Stimulated activated CD8-positive, alpha-beta memory T cell treated with anti-CD3 and anti-CD28 coated beads, Interleukin-7, amount 100 ng/mL, for 1 hour (primary cell): Measurements from ENCODE around the gene RAG2.
"Not testable (repeated sequence)": the region's sequence is repeated elsewhere in the genome, so short reads cannot be mapped to it uniquely, and the experiment has no call there.

Experiments used
- DNase-seq, 2 donors: peaks; one replicate each; pipeline ENCODE4 v3.0.0-alpha.2; 2020; ENCODE audit warnings: low read depth in 2 of 2

Gene RAG2

DNA sequence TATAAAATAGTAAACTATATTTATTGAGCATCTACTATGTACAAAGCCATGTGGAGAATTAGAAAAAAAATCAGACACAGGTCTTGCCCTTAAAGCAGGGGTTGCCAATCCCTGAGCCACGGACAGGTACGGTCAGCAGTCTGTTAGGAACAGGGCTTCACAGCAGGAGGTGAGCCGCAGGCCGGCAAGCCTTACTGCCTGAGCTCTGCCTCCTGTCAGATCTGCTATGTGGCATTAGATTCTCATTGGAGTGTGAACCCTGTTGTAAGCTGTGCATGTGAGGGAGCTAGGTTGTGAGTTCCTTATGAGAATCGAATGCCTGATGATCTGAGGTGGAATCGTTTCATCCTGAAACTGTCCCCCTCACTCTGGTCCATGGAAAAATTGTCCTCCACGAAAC lies 2.1 kb upstream of the RAG2 start:
- no peak for DNase-seq

DNA sequence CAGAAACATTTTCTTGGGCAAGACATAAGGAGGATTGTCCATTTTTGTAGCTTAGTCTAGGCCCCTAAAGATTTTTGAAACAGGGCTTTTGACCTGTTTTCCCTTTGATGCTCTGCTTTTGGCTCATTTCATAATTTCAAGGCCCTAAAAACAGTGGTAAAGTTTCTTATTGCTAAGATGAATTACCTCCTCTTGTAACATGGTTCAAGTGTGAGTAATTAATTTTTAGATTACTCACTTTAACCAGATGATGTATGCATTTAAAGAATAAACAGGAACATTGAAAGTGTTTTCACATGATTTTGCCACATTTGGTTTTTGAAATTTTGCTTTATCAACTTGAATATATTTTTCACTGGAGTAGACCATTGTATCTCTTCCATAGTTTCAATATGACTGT lies 1.2 kb downstream of the RAG2 start:
- DNase-seq, result no peak

DNA sequence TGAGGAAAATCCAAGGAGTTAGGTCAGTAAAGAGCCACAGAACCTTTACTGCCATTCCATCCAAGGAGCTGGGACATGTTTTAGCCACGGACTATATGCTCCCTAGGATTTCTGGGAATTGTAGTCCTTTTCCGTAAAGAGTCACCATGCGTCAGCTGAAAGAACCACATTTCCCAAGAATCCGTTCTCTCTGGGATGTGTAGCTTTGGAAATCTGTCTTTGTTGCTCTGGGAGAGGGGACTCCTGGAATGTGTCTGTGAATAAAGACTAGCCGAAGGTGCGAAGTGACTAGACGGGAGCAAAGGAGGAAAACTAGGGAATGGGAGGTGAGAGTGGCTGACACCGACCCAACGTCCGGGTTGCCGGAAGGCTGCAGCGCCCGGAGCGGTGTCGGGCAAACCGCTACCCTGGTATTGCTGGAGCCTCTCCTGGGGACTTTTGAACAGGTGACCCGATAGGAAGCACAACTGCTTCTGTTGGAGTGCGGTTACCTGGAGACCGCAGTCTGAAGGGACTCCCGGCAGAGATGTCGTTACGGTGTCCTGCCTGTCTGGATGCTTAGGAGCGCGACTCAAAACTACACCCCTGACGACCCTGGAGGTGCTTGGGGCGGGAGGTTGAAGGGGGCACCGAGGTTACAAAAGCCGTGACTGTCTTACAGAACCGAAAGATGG lies 3.6 kb downstream of the RAG2 start, which contains the start of gene IFTAP:
IFTAP (plus strand) TSS at position 187 of the 674 bp plus-strand sequence. CDS start 15,602 bp downstream, outside the sequence.
- DNase-seq, result no peak

DNA sequence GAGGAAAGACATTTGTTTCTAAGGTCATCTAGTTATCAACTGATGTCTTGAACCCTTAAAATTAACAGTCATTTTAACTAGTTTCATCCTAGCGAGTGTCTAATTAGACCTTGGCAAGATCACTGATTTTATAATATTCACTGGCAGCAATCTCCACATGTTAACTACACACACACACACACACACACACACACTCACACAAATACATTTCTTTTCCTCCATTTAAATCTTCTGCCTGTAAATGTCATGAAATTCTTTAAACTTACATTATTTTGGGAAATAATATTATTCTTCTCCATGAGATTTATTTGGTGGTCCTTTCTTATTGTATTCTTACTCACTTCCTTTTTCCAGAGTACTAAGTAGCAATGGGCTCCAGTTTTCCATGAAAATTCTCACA lies 6.6 kb downstream of the RAG2 start:
- DNase-seq, result no peak

DNA sequence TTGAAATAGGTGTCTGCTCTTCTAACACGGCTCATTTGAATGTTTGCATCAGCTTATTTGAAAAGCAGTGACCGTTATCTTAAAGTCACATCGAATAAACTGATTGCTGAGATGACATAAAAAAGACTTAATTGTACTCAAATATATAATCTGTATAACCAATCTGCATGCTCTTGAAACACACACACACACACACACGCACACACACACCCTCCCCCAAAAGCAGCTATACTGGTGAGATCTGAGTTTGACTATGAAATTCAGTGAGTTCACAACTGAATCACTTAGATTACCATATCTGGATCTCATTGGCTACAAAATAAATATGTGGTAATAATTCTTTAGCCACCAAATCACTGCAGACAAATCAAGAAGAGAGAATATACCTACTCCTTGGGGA lies 7.5 kb downstream of the RAG2 start:
- no peak for DNase-seq

DNA sequence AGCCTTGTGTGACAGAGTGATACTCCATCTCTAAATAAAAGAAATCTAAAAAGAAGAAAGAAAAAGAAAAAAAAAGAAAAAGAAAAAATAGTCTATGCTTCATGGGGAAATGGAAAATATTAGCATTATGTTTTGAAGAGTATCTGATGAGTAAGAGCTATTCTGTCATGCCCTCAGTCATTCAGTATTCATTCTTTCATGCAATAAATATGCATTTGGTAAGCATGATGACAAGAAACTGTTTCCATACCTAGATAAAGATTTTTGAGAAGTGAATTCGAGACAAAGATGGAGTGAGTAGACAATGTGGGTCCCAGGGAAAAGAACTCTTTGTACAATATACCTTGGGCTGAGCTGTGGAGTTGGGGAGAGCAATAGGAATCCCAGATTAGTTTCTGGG lies 9.9 kb downstream of the RAG2 start:
- DNase-seq, result no peak

DNA sequence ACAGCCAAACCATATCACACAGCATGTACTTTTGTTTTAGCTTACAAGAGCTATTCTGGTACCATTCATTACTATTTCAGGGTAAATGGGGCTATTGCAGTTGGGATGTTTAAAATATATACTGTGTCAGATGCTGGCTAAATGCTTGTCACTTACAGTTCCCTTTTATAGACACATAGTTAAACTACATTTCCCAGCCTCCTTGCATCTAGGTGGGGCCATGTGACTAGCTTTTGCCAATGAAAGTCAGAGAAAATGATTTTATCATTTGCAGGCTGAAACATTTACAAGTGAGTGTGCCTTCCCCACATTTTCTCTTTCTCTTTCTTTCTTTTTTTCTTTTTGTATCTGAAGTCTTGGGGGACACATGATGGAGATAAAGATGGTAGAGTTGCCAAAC lies 11.5 kb downstream of the RAG2 start:
- no peak for DNase-seq

DNA sequence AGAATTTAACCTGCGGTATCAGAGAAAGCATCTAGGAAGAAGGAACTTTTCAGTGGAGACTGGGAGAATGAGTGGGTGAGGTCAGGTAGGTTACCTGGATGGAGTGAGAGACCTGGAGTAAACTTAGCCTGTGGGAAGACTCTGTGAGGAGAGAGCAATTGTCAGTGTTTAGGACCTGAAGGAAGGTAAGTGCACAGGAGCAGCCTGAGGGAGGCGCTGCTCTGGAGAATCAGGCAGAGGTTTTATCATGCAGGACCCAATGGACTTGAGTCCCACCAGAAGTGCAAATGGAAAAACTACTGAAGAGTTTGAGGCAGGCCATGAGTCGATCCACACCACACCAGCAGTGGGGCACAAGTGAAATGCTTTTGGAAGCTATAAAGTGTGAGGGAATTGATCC lies 14.4 kb downstream of the RAG2 start:
- DNase-seq, result no peak

DNA sequence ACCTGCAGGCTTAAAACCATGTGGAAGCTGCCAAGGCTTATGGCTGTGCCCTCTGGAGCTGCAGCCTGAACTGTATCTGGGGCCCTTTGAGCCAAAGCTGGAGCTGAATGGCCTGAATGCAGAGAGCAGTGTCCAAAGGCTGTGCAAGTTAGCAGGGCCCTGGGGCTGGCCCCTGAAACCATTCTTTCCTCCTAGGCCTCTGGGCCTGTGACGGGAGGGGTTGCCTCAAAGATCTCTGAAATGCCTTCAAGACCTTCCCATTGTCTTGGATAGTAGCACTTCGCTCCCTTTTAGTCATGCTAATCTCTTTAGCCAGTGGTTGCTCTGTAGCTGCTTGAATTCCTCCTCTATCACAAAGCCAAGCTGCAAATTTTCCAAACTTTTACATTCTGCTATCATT lies 16.5 kb downstream of the RAG2 start:
- DNase-seq, result no peak

DNA sequence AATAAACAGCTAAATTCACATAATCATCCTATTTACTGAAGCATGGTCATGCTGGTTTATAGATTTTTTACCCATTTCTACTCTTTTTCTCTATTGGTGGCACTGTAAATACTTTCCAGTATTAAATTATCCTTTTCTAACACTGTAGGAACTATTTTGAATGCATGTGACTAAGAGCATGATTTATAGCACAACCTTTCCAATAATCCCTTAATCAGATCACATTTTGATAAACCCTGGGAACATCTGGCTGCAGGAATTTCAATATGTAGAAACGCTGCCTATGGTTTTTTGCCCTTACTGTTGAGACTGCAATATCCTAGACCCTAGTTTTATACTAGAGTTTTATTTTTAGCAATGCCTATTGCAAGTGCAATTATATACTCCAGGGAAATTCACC lies 19.6 kb downstream of the RAG2 start:
- DNase-seq, result no peak

DNA sequence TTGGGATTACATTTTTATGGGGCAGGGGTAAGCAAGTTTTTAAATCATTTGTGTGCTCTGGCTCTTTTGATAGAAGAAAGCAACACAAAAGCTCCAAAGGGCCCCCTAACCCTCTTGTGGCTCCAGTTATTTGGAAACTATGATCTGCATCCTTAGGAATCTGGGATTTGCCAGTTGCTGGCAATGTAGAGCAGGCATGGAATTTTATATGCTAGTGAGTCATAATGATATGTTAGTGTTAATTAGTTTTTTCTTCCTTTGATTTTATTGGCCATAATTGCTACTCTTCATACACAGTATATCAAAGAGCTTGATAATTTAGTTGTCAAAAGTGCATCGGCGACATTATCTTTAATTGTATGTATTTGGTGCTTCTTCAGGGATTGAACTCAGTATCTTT lies 20.2 kb downstream of the RAG2 start:
- DNase-seq, result no peak

DNA sequence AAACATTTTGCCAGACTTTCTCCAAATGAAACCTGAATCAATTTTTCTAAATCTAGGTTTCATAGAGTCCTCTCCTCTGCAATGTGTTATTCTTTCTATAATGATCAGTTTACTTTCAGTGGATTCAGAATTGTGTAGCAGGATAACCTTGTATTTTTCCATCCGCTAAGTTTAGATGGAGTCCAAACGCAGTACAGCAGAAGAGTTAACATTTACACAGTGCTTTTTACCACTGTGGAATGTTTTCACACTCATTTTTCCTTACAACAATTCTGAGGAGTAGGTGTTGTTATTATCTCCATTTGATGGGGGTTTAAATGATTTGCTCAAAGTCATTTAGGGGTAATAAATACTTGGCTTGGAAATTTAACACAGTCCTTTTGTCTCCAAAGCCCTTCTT lies 20.7 kb downstream of the RAG2 start:
- no peak for DNase-seq

DNA sequence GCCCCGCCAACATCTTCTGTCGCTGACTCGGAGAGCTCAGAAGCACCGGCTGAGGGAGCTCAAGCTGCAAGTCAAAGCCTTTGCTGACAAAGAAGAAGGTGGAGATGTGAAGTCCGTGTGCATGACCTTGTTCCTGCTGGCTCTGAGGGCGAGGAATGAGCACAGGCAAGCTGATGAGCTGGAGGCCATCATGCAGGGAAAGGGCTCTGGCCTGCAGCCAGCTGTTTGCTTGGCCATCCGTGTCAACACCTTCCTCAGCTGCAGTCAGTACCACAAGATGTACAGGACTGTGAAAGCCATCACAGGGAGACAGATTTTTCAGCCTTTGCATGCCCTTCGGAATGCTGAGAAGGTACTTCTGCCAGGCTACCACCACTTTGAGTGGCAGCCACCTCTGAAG lies 23.6 kb downstream of the RAG2 start:
- DNase-seq, result no peak

DNA sequence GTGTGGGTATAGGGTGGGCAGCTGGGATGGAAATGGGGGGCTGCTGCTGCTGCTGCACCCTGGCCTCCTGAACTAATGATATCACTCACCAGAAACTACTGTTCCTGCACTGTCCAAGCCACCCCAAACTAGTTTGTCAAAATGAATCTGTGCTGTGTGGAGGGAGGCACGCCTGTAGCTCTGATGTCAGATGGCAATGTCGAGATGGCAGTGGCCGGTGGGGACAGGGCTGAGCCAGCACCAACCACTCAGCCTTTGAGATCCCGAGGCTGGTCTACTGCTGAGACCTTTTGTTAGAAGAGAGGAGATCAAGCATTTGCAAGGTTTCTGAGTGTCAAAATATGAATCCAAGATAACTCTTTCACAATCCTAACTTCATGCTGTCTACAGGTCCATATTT lies 28.9 kb downstream of the RAG2 start:
- no peak for DNase-seq

DNA sequence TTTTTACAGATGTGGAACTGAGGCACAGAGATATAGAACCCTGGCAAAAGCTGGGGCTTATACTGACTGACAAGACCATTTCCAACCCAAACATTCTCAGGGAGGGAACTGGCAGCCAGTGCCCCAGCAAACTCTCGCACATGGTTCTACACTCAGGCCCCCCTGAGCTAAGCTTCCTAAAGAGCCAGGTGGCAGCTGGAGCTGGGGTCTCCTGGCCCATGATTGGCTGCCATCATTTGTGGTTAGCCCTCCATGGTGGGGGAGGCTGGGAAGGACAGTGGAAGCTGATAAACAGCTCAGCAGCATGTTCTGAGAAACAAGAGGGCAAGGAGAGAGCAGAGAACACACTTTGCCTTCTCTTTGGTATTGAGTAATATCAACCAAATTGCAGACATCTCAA lies 30.3 kb downstream of the RAG2 start, which contains the start of gene RAG1:
RAG1 (plus strand) TSS at position 314 of the 400 bp plus-strand sequence. CDS start 5,298 bp downstream, outside the sequence.
- DNase-seq, result no peak

DNA sequence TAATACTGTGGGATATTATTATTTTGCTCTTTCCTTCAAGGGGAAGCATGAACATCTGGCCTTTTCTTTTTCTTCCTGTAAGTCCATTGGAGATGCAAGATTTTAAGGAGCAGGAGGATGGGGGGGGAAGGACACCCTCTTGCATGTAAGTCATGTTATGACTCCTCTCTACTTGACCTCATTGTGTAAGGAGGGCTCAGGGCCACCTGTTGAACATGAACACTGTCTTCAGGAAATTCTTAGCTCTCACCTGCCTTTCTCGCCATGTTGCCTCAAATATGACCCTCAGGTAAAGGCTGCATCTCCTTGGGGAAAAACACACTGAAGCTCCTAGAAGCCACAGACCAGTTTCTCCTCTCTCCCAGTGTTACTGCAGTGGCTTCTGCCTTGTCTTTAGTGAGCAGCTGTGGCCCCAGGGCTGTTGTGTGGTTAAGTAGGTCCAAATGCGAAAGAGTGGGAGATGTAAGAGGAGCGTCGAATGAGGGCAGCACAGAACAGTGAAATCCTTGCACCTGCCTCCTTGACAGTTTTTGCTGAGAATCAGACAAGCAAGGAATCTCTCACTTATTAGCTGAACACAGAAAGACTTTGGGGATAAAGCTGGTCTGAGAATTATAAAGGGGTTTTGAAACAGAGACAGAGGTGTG lies 31.5 kb downstream of the RAG2 start:
- DNase-seq, result no peak

DNA sequence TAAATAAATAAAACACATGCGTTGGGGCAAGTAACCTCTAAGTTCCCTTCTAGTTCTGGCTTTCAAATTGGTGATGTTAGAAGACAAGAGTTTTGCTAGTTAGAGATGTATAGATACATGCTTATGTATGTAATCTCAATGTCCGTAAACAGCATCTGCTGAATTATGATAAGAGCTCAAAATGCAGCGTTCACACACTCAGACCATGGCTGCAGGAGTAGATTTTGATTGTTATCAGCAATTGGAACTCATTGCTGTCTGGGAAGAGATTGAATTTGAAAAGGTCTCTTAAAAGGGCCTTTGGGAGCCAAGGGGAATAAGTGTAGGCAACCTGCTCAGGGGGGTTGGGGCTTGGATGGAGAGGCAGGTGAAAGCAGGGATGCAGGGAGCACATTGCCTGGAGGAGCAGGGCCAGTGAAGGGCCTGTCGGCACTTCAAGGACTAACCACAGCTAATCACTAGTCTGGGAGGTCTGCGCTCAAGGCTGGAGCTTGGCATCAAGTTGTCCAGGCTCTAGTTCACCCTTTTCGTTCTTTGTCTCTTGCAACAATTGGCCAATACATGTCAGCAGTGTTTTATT lies 32.9 kb downstream of the RAG2 start:
- no peak for DNase-seq

DNA sequence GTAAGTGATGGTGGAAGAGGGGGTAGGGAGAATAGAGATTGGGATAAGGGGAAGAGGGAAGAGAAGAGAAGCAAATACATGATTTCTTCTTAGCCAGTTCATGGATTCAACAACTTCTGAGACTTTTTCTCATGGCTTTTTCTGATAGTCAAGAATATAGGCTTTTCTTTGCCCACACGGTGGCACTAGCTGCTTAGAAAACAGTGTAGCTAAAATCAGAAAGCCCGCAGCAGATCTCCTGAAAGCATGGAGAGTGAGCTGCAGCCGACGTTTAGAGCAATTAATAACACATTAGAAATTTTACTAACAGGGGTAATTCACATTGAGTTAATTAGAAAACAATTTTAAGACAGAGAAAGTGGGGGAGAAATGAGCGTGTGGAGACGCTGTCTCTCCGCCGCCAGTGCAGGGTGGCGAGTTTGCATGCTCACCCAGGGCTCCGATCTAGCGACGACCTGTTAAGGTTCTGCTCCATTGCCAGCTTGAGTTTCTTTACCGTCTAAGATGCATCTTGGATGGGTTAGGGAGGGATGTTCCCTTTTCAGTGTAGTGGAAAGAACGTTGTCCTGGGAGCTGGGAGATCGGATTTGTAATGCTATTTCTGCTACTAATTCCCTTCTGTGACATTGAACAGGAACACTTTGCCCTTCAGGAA lies 33.5 kb downstream of the RAG2 start:
- DNase-seq, result no peak

DNA sequence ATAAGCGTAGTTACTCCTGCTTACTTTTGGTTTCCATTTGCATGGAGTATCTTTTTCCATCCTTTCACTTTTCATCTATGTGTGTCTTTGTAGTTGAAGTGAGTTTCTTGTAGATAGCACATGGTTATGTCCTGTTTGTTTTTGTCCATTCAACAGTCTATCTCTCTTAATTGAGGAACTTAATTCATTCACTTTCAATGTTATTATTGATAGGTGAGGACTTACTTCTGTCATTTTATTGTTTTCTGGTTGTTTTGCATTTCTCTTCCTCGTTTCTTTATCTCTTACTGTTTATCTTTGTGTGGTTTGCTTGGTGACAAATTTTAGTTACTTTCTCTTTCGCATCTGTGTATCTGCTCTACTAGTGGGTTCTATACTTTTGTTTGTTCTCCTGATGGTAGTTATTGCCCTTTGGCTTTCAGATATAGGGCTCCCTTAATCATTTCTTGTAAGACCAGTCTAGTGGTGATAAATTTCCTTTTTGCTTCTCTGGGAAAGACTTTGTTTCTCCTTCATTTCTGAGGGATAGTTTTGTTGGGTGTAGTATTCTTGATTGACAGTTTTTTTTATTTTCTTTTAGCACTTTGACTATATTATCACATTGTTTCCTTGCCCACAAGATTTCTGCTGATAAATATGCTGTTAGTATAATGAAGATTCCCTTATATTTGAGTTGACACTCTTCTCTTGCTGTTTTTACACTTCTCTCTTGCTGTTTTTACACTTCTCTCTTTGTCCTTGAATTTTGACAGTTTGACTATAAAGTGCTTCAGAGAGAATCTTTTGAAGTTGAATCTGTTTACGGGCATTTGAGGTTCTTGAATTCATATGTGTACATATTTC lies 39.2 kb downstream of the RAG2 start:
- DNase-seq, result no peak

DNA sequence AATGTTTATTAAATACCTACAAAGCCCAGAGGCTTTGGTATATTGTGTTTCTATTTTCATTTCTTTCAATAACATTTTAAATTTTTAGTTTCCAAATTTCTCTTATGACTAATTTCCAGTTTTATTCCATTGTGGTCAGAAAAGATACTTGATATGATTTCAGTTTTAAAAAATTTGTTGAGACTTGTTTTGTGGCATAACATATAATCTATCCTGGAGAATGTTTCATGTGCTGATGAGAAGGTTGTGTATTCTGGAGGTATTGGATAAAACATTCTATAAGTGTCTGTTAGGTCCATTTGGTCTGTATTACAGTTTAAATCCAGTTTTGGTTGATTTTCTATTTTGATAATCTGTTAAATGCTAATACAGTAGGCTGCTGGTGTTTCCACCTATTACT lies 40.0 kb downstream of the RAG2 start:
- DNase-seq, result no peak

DNA sequence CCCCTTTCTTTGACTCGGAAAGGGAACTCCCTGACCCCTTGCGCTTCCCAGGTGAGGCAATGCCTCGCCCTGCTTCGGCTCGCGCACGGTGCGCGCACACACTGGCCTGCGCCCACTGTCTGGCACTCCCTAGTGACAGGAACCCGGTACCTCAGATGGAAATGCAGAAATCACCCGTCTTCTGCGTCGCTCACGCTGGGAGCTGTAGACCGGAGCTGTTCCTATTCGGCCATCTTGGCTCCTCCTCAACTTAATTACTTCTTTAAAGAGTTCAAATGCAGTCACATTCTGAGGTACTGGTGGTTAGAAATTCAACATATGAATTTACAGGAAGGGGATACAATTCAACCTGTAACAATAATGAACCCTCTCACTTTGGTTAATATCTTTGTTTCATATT lies 40.6 kb downstream of the RAG2 start:
- DNase-seq, result not testable (repeated sequence)
